ENCODE measurements around the gene EEF2. TPM values are rescaled to one million over a fixed set of nuclear protein-coding genes. Genes with fewer than 3 reads are reported as not detected.

Gene EEF2
- total RNA-seq, 1 experiment from 2014 or later, result 3,615 TPM

DNA sequence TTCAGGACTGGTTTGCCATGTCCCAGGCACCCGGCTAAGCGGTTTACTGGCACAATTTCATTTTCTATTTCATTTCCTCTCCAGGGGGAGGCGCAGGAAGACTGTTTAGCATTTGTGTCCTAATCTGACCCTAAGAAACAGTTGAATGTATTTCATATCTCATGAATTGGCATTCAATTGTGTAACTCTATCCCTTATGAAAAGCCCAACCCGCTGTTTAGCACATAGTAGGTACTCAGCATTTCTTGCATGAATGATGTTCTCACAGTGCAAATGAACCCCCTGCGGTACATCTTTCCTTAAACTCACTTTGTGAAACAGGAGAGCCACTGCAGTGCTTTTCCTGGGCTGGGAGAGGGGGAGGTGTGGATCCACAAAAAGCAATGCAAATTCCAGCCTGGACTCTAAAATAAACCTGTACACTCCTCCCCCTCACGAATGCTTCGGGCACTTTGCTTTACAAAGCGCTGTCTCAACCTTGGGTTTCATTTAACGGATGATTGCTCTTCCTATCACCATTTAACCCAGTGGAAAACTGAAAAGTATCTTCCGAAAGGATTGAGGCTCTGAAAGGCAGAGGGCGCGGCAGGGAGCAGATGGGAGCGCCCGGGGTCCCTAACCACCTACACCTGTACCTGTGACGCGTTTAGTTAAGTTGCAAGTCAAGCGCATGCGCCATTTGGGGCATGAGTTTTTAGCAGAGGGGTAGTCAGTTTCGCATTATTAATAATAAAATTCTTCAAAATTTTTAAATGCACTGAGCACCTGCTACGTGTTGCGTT is 1.2 kb upstream of the EEF2 start:
- H2BK120ac ChIP-seq (ENCODE audit: low read depth, low read length, poor library complexity, severe bottlenecking), result no peak overlapping the region
- H2BK5ac ChIP-seq (ENCODE audit: insufficient read length, low read length), result no peak overlapping the region
- no peak overlapping the region for H3K9ac ChIP-seq (ENCODE audit: extremely low read depth, insufficient read length, low read length)
- no peak overlapping the region for H4K91ac ChIP-seq (ENCODE audit: insufficient read length, low read depth, low read length)
- Mint-ChIP-seq H3K27me3 (ENCODE audit: low read depth) (peaks cover 9% of the 10 kb centered on the region), H3K36me3 (ENCODE audit: insufficient read depth in 1 of 3, low read depth in 3 of 3) (peaks cover 33 to 42% (median 37%) of the 10 kb centered on the region in 3 experiments), H3K4me3 (peak overlapping the region; percentile 97 to 99), H3K9me3 (peaks cover 0 to 4% of the 10 kb centered on the region in 2 experiments; a peak in 3 of 5 replicates), H3K4me1 (peaks cover 35 to 42% of the 10 kb centered on the region in 2 experiments), H3K27ac (peak overlapping the region; percentile 90 to 98 (median 97); a peak in 6 of 7 replicates)
- no peak overlapping the region for H2BK20ac ChIP-seq (ENCODE audit: low read depth, low read length, poor library complexity, severe bottlenecking)
- no peak overlapping the region for H3K23ac ChIP-seq (ENCODE audit: insufficient read length, low read depth, low read length)
- WGBS (ENCODE audit: extremely low coverage, insufficient read length, low lambda C conversion rate), result no CpG with 5 or more reads among the region's 21 CpGs
- H3K4ac ChIP-seq (ENCODE audit: low read depth, low read length), result no peak overlapping the region
- peaks cover 24% of the 10 kb centered on the region for H3K79me2 ChIP-seq (ENCODE audit: insufficient read depth, low read length)
- H2AFZ ChIP-seq (ENCODE audit: low read length), result no peak overlapping the region
- H3K56ac ChIP-seq (ENCODE audit: insufficient read length, low read depth, low read length), result no peak overlapping the region
- H3K4me1 ChIP-seq (ENCODE audit: insufficient read depth, low read length), result no peaks in the 10 kb centered on the region
- no peak overlapping the region for H3K27ac ChIP-seq (ENCODE audit: insufficient read length, low read depth, low read length)
- peak; percentile 53; the same call in 2 of the 3 replicates for TF ChIP-seq CTCF (conservative IDR thresholded peaks at IDR 0.05)
- H3K18ac ChIP-seq (ENCODE audit: insufficient read length, low read depth, low read length), result no peak overlapping the region
- H3K79me1 ChIP-seq (ENCODE audit: insufficient read depth, low read depth, low read length, poor library complexity, severe bottlenecking), result peaks cover 12% of the 10 kb centered on the region
- DNase-seq, result peak; percentile 81
- no peaks in the 10 kb centered on the region for H3K27me3 ChIP-seq (ENCODE audit: insufficient read depth, low read length)
- H4K8ac ChIP-seq (replicated peaks; ENCODE audit: insufficient read length, low read depth, low read length), result no peak overlapping the region
- no peaks in the 10 kb centered on the region for H3K9me3 ChIP-seq (ENCODE audit: control insufficient read depth, low read depth, low read length)
- H2BK15ac ChIP-seq (ENCODE audit: low read depth, low read length), result no peak overlapping the region
- H3K4me2 ChIP-seq (ENCODE audit: insufficient read depth, insufficient read length, low read length), result peak overlapping the region; percentile 85
- H3K14ac ChIP-seq (ENCODE audit: insufficient read depth, low read length), result no peak overlapping the region
- H2BK12ac ChIP-seq (ENCODE audit: insufficient read length, low read depth, low read length), result no peak overlapping the region
- peaks cover 25% of the 10 kb centered on the region for H3K23me2 ChIP-seq (ENCODE audit: insufficient read length, low read depth, low read length, poor library complexity, severe bottlenecking)
- H4K5ac ChIP-seq (ENCODE audit: insufficient read length, low read depth, low read length), result no peak overlapping the region
- H2AK5ac ChIP-seq (ENCODE audit: insufficient read length, low read length), result no peak overlapping the region
- H4K20me1 ChIP-seq (ENCODE audit: control insufficient read depth, insufficient read depth, insufficient read length), result peaks cover 4% of the 10 kb centered on the region
- H3T11ph ChIP-seq (ENCODE audit: low read length), result no peak overlapping the region

Data from H9 (cell line).